IMR-90 (cell line): ENCODE data around the gene LTBP2. TPM values are rescaled to one million over a fixed set of nuclear protein-coding genes. Genes with fewer than 3 reads are reported as not detected.

Source experiments
- ATAC-seq: fragments of 200-7000 bp; cut with Tn5 transposase; 2 replicates; pipeline ENCODE4 v1.9.1; 2020; ENCODE audit warnings: low read depth, mild to moderate bottlenecking, moderate library complexity
- BruUV-seq: library from RNA; stranded (reverse); fragments of 400-500 nt; replicated peaks from 2 replicates; lab custom pipeline; 2021; lab: Mats Ljungman, UMichigan
- CTCF ChIA-PET: fragments of 300-600 bp; formaldehyde crosslinking; extraction: SDS; loops from one replicate; lab custom pipeline; 2021; ENCODE audit warnings: antibody characterized with exemption; lab: Yijun Ruan, JAX
- POLR2A ChIA-PET: fragments of 300-600 bp; sonication (Branson Sonifier 250); formaldehyde crosslinking; loops from one replicate; lab custom pipeline; 2022; ENCODE audit warnings: antibody characterized with exemption; ENCODE audit not compliant: unreplicated experiment; lab: Charles Lee
- DNase-seq: peaks from one replicate; pipeline ENCODE4 v3.0.0; 2013
- H2AFZ ChIP-seq: replicated peaks from 2 replicates; pipeline ENCODE3; 2013; ENCODE audit warnings: low read length, mild to moderate bottlenecking; ENCODE audit not compliant: poor library complexity
- H2AK5ac ChIP-seq: 2 replicates; pipeline ENCODE4 v1.6.1; 2013; ENCODE audit warnings: low read depth, low read length, inconsistent platforms
- H2AK9ac ChIP-seq: replicated peaks from 2 replicates; pipeline ENCODE3; 2013; ENCODE audit warnings: mild to moderate bottlenecking, low read depth, low read length, moderate library complexity; ENCODE audit not compliant: poor library complexity
- H2BK120ac ChIP-seq: 2 replicates; pipeline ENCODE4 v1.6.1; 2013; ENCODE audit warnings: low read depth, low read length, inconsistent platforms
- H2BK15ac ChIP-seq: 3 replicates; pipeline ENCODE4 v1.6.1; 2013; ENCODE audit warnings: low read depth, low read length, inconsistent platforms
- H2BK20ac ChIP-seq: 2 replicates; pipeline ENCODE4 v1.6.1; 2013; ENCODE audit warnings: low read depth, mild to moderate bottlenecking, inconsistent platforms, low read length, moderate library complexity
- H2BK5ac ChIP-seq: 2 replicates; pipeline ENCODE4 v1.6.1; 2013; ENCODE audit warnings: mild to moderate bottlenecking, low read depth, low read length, inconsistent platforms; ENCODE audit not compliant: poor library complexity, severe bottlenecking
- H3K14ac ChIP-seq: replicated peaks from 2 replicates; pipeline ENCODE4 v1.6.1; 2013; ENCODE audit warnings: low read depth, low read length, inconsistent platforms
- H3K18ac ChIP-seq: 2 replicates; pipeline ENCODE4 v1.6.1; 2013; ENCODE audit warnings: low read depth, low read length, control low read depth
- H3K23ac ChIP-seq: 2 replicates; pipeline ENCODE4 v1.6.1; 2013; ENCODE audit warnings: low read depth, low read length, inconsistent platforms
- H3K27ac ChIP-seq: 2 replicates; pipeline ENCODE4 v1.5.1; 2013; ENCODE audit warnings: mild to moderate bottlenecking, control low read depth, low read length; ENCODE audit not compliant: insufficient read depth
- H3K27me3 ChIP-seq: 2 replicates; pipeline ENCODE4 v1.6.1; 2013; ENCODE audit warnings: low read length; ENCODE audit not compliant: control insufficient read depth, insufficient read depth
- H3K36me3 ChIP-seq: 2 replicates; pipeline ENCODE4 v1.6.1; 2013; ENCODE audit warnings: low read length, mixed read lengths; ENCODE audit not compliant: control insufficient read depth, insufficient read depth
- H3K4ac ChIP-seq: 2 replicates; pipeline ENCODE4 v1.6.1; 2013; ENCODE audit warnings: low read depth, low read length, inconsistent platforms
- H3K4me1 ChIP-seq: 2 replicates; pipeline ENCODE4 v1.6.1; 2013; ENCODE audit warnings: low read length, mixed read lengths; ENCODE audit not compliant: control insufficient read depth, insufficient read depth
- H3K4me2 ChIP-seq: 2 replicates; pipeline ENCODE4 v1.6.1; 2013; ENCODE audit warnings: low read depth, mild to moderate bottlenecking, control low read depth, low read length, moderate library complexity
- H3K4me3 ChIP-seq: 2 replicates; pipeline ENCODE4 v1.5.1; 2013; ENCODE audit warnings: low read depth, mild to moderate bottlenecking, control low read depth, low read length, moderate library complexity; ENCODE audit not compliant: insufficient read depth
- H3K56ac ChIP-seq: 2 replicates; pipeline ENCODE4 v1.6.1; 2013; ENCODE audit warnings: low read length, inconsistent platforms; ENCODE audit not compliant: insufficient read depth; ENCODE audit errors: extremely low read depth
- H3K79me1 ChIP-seq, 2 experiments: 2 replicates each; pipeline ENCODE4 v1.6.1; 2013; ENCODE audit warnings: low read length in 2 of 2, inconsistent platforms in 1 of 2, low read depth in 1 of 2
- H3K9ac ChIP-seq: 2 replicates; pipeline ENCODE4 v1.6.1; 2013; ENCODE audit warnings: low read depth, low read length, control low read depth
- H3K9me1 ChIP-seq: 2 replicates; pipeline ENCODE4 v1.6.1; 2013; ENCODE audit warnings: low read length, inconsistent platforms; ENCODE audit not compliant: insufficient read depth
- H3K9me3 ChIP-seq: 2 replicates; pipeline ENCODE4 v1.6.1; 2013; ENCODE audit warnings: low read length; ENCODE audit not compliant: control insufficient read depth, insufficient read depth
- H4K20me1 ChIP-seq: 2 replicates; pipeline ENCODE4 v1.6.1; 2013; ENCODE audit warnings: low read length, inconsistent platforms; ENCODE audit not compliant: insufficient read depth
- H4K5ac ChIP-seq: 2 replicates; pipeline ENCODE4 v1.6.1; 2013; ENCODE audit warnings: mild to moderate bottlenecking, low read depth, low read length, control low read depth
- H4K8ac ChIP-seq, 2 experiments: 2 replicates each; pipeline ENCODE4 v1.6.1; 2013; ENCODE audit warnings: low read depth in 2 of 2, low read length in 2 of 2, control low read depth in 1 of 2, inconsistent platforms in 1 of 2
- H4K91ac ChIP-seq: 2 replicates; pipeline ENCODE4 v1.6.1; 2013; ENCODE audit warnings: low read depth, low read length, inconsistent platforms; ENCODE audit not compliant: insufficient read depth
- BHLHE40 ChIP-seq: fragments of 150-350 bp; IDR thresholded peaks from 2 replicates; pipeline ENCODE4 v1.6.1; 2016; ENCODE audit warnings: mild to moderate bottlenecking, low read depth, low read length
- CEBPB ChIP-seq: IDR thresholded peaks from 2 replicates; pipeline ENCODE4 v1.6.1; 2012; ENCODE audit warnings: low read depth, low read length, improper control_type of control experiment
- CHD1 ChIP-seq: IDR thresholded peaks from 2 replicates; pipeline ENCODE4 v1.6.1; 2012; ENCODE audit warnings: low read depth, low read length, improper control_type of control experiment
- CTCF ChIP-seq: conservative IDR thresholded peaks from 2 replicates; pipeline ENCODE4 v1.5.1; 2012; ENCODE audit warnings: mild to moderate bottlenecking, low read depth, low read length, improper control_type of control experiment
- FOS ChIP-seq: fragments of 150-350 bp; IDR thresholded peaks from 2 replicates; pipeline ENCODE4 v1.6.1; 2016; ENCODE audit warnings: low read depth, low read length
- MAFK ChIP-seq: IDR thresholded peaks from 2 replicates; pipeline ENCODE4 v1.6.1; 2012; ENCODE audit warnings: low read depth, low read length, improper control_type of control experiment
- NFE2L2 ChIP-seq: fragments of 150-350 bp; IDR thresholded peaks from 2 replicates; pipeline ENCODE4 v1.6.1; 2016; ENCODE audit warnings: low read depth, mild to moderate bottlenecking, low read length
- RAD21 ChIP-seq: IDR thresholded peaks from 2 replicates; pipeline ENCODE4 v1.6.1; 2012; ENCODE audit warnings: low read length, improper control_type of control experiment
- RFX5 ChIP-seq: IDR thresholded peaks from 2 replicates; pipeline ENCODE4 v1.8.0; 2012; ENCODE audit warnings: low read depth, mild to moderate bottlenecking, low read length, moderate library complexity
- SMC3 ChIP-seq: fragments of 150-350 bp; IDR thresholded peaks from 2 replicates; pipeline ENCODE4 v1.6.1; 2016; ENCODE audit warnings: low read depth, mild to moderate bottlenecking, antibody characterized with exemption, low read length, moderate library complexity
- WGBS, 2 experiments: methylation state at CpG; one replicate each; pipeline versions ENCODE4 v1.1.5 to v1.1.7; 2013; ENCODE audit warnings: missing lambda C conversion rate in 2 of 2; ENCODE audit not compliant: insufficient read length in 1 of 2; ENCODE audit errors: extremely low coverage in 2 of 2; 5-methylcytosine and 5-hydroxymethylcytosine counted together
- dilution Hi-C: fragments of 300-500 bp; cut with HindIII; formaldehyde crosslinking; loops from one replicate; pipeline ENCODE4 v1.14.3; 2018; ENCODE audit warnings: low sequenced_read_pairs; ENCODE audit not compliant: unreplicated experiment
- in situ Hi-C: fragments of 300-500 bp; cut with MboI; formaldehyde crosslinking; loops from 3 replicates; pipeline ENCODE4 v1.14.3; 2019; ENCODE audit warnings: low sequenced_read_pairs, inconsistent platforms, mixed read lengths
- intact Hi-C: fragments of 100-400 bp; cut with micrococcal nuclease; formaldehyde crosslinking; loops from 2 replicates; pipeline ENCODE4 v1.10.0; 2022
- polyA plus RNA-seq, 3 experiments: library from polyadenylated mRNA; depleted of rRNA; stranded (reverse); fragments of >200 nt; gene quantifications; 2 replicates each; pipeline ENCODE4 v1.2.3, GENCODE V29; 2012; ENCODE audit warnings: low replicate concordance in 1 of 3
- total RNA-seq: library from RNA; depleted of rRNA; stranded (reverse); fragments of >200 nt; gene quantifications from 2 replicates; pipeline ENCODE4 v1.2.3, GENCODE V29; 2012

The LTBP2 gene
- total and polyA plus RNA-seq, 2 of the 4 experiments (the other 2 are of a cell fraction): 23.8 to 79.3 TPM

GRCh38 chr14:74591394-74591793 is 20.6 kb downstream of the LTBP2 start:
- Histone ChIP-seq H3K18ac (peak overlapping the region; percentile 67; the same call in 1 of the 2 replicates), H3K9me1 (peaks cover 54% of the 10 kb centered on the region), H2AFZ (no peak overlapping the region), H3K9me3 (no peaks in the 10 kb centered on the region), H3K4me1 (peaks cover 35% of the 10 kb centered on the region), H3K27ac (peak overlapping the region; percentile 26; the same call in 1 of the 2 replicates), H3K23ac (peak overlapping the region; percentile 78; the same call in 1 of the 2 replicates), H3K56ac (no peak overlapping the region), H3K14ac (peak overlapping the region; percentile 88), H3K4ac (peak overlapping the region; percentile 88), H2BK20ac (peak overlapping the region; percentile 82; the same call in 1 of the 2 replicates), H4K20me1 (no peaks in the 10 kb centered on the region), H3K9ac (no peak overlapping the region), H3K79me1 (peaks cover 35 to 95% of the 10 kb centered on the region in 2 experiments), H2AK9ac (peak overlapping the region; percentile 39), H3K36me3 (no peaks in the 10 kb centered on the region), H2BK15ac (peak overlapping the region; percentile 97; the same call in 2 of the 3 replicates), H4K91ac (peak overlapping the region; percentile 53; the same call in 1 of the 2 replicates), H2BK120ac (peak overlapping the region; percentile 91), H2AK5ac (peak overlapping the region; percentile 81), H3K4me3 (no peak overlapping the region), H3K4me2 (no peak overlapping the region), H3K27me3 (no peaks in the 10 kb centered on the region), H2BK5ac (peak overlapping the region; percentile 45), H4K5ac (peak overlapping the region; percentile 80), H4K8ac (peak overlapping the region in 1 of 2 experiments; percentile 89; a peak in 2 of 4 replicates)
- in situ Hi-C loops (no loop called here), intact Hi-C loops (no loop called here), dilution Hi-C loops (no loop called here)
- ChIA-PET CTCF (no interaction called here), POLR2A (no interaction called here)
- WGBS, 2 experiments: 80% methylated on average over 1 of the region's 6 CpGs; no CpG with 5 or more reads in 1 of the 2 experiments
- ATAC-seq: no peak
- no peak for DNase-seq
- no TSS peak for BruUV-seq
- TF ChIP-seq FOS: no peak
- TF ChIP-seq RFX5: no peak
- no peak for TF ChIP-seq SMC3
- TF ChIP-seq CHD1: no peak
- no peak for TF ChIP-seq NFE2L2
- no peak for TF ChIP-seq BHLHE40
- TF ChIP-seq RAD21: no peak
- no peak for TF ChIP-seq CEBPB
- no peak for TF ChIP-seq CTCF
- TF ChIP-seq MAFK: no peak
